Measurements from ENCODE around the gene CACHD1. TPM values are rescaled to one million over a fixed set of nuclear protein-coding genes. Genes with fewer than 3 reads are reported as not detected.

Gene CACHD1
- polyA plus RNA-seq, 1 donor from 2014 or later, result 12.7 TPM

- no peaks in the 10 kb centered on the region for H4K20me1 ChIP-seq (ENCODE audit: insufficient read depth)
- H3K27ac ChIP-seq (ENCODE audit: low read length), result no peak overlapping the region
- no peak overlapping the region for H3K4me2 ChIP-seq (ENCODE audit: low read length)
- no peak overlapping the region for H3K9ac ChIP-seq (ENCODE audit: low read length)
- H2AFZ ChIP-seq (ENCODE audit: low read depth, low read length), result no peak overlapping the region
- H3F3A ChIP-seq (ENCODE audit: insufficient read depth, low read length, poor library complexity, severe bottlenecking), result no peaks in the 10 kb centered on the region
- no peaks in the 10 kb centered on the region for H3K79me2 ChIP-seq (replicated peaks; ENCODE audit: insufficient read depth, low read length)
- H3K27me3 ChIP-seq (ENCODE audit: insufficient read depth, low read depth, low read length), result no peaks in the 10 kb centered on the region
- H3K9me3 ChIP-seq (ENCODE audit: low read length), result no peaks in the 10 kb centered on the region
- H3K9me2 ChIP-seq (ENCODE audit: insufficient read depth, low read length), result no peaks in the 10 kb centered on the region
- H3K36me3 ChIP-seq (ENCODE audit: insufficient read depth, low read length), result no peaks in the 10 kb centered on the region
- no peak for TF ChIP-seq POLR2AphosphoS5 (IDR thresholded peaks at IDR 0.05)
- no peak for TF ChIP-seq EZH2 (IDR thresholded peaks at IDR 0.05; ENCODE audit: borderline replicate concordance, insufficient read depth, low read length, poor library complexity, severe bottlenecking)
- no peak overlapping the region for H3K4me3 ChIP-seq (ENCODE audit: low read length)
Observed at GRCh38 chr1:64423526-64423925, 46.4 kb upstream of the CACHD1 start.

- H3K9me3 ChIP-seq (ENCODE audit: low read length), result no peaks in the 10 kb centered on the region
- H3K4me2 ChIP-seq (ENCODE audit: low read length), result no peak overlapping the region
- no peak overlapping the region for H2AFZ ChIP-seq (ENCODE audit: low read depth, low read length)
- TF ChIP-seq RAD21 (conservative IDR thresholded peaks at IDR 0.05), result no peak
- no peak for TF ChIP-seq SMC3 (conservative IDR thresholded peaks at IDR 0.05; ENCODE audit: poor library complexity)
- TF ChIP-seq EP300 (conservative IDR thresholded peaks at IDR 0.05; ENCODE audit: poor library complexity, severe bottlenecking), result no peak
- TF ChIP-seq, protein P1, sequence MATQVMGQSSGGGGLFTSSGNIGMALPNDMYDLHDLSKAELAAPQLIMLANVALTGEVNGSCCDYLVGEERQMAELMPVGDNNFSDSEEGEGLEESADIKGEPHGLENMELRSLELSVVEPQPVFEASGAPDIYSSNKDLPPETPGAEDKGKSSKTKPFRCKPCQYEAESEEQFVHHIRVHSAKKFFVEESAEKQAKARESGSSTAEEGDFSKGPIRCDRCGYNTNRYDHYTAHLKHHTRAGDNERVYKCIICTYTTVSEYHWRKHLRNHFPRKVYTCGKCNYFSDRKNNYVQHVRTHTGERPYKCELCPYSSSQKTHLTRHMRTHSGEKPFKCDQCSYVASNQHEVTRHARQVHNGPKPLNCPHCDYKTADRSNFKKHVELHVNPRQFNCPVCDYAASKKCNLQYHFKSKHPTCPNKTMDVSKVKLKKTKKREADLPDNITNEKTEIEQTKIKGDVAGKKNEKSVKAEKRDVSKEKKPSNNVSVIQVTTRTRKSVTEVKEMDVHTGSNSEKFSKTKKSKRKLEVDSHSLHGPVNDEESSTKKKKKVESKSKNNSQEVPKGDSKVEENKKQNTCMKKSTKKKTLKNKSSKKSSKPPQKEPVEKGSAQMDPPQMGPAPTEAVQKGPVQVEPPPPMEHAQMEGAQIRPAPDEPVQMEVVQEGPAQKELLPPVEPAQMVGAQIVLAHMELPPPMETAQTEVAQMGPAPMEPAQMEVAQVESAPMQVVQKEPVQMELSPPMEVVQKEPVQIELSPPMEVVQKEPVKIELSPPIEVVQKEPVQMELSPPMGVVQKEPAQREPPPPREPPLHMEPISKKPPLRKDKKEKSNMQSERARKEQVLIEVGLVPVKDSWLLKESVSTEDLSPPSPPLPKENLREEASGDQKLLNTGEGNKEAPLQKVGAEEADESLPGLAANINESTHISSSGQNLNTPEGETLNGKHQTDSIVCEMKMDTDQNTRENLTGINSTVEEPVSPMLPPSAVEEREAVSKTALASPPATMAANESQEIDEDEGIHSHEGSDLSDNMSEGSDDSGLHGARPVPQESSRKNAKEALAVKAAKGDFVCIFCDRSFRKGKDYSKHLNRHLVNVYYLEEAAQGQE (IDR thresholded peaks at IDR 0.05; ENCODE audit: borderline replicate concordance), result no peak
- no peak for TF ChIP-seq POLR2AphosphoS5 (IDR thresholded peaks at IDR 0.05)
- H4K20me1 ChIP-seq (ENCODE audit: insufficient read depth), result no peaks in the 10 kb centered on the region
- H3F3A ChIP-seq (ENCODE audit: insufficient read depth, low read length, poor library complexity, severe bottlenecking), result no peaks in the 10 kb centered on the region
- no peaks in the 10 kb centered on the region for H3K27me3 ChIP-seq (ENCODE audit: insufficient read depth, low read depth, low read length)
- no peaks in the 10 kb centered on the region for H3K9me2 ChIP-seq (ENCODE audit: insufficient read depth, low read length)
- no peak overlapping the region for H3K27ac ChIP-seq (ENCODE audit: low read length)
- H3K9ac ChIP-seq (ENCODE audit: low read length), result no peak overlapping the region
- no peaks in the 10 kb centered on the region for H3K79me2 ChIP-seq (replicated peaks; ENCODE audit: insufficient read depth, low read length)
- no peak overlapping the region for H3K4me3 ChIP-seq (ENCODE audit: low read length)
- no peaks in the 10 kb centered on the region for H3K36me3 ChIP-seq (ENCODE audit: insufficient read depth, low read length)
Observed at GRCh38 chr1:64424412-64424811, 45.5 kb upstream of the CACHD1 start.

DNA sequence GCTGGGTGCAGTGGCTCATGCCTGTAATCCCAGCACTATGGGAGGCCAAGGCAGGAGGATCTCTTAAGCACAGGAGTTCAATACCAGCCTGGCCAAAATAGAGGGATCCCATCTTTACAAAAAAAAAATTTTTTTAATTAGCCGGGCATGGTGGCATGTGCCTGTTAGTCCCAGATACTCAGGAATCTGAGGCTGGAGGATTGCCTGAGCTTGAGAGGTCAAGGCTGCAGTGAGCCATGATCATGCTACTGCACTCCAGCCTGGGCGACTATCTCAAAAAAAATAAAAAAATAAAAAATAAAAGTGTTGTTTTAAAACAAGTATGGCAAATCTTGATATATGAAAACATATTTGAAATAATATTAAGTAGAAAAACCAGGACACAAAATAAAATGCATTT, 44.4 kb upstream of the CACHD1 start:
- Histone ChIP-seq H3K4me2 (ENCODE audit: low read length) (no peak overlapping the region), H3K36me3 (ENCODE audit: insufficient read depth, low read length) (no peaks in the 10 kb centered on the region), H3K27me3 (ENCODE audit: insufficient read depth, low read depth, low read length) (no peaks in the 10 kb centered on the region), H3F3A (ENCODE audit: insufficient read depth, low read length, poor library complexity, severe bottlenecking) (no peaks in the 10 kb centered on the region), H3K9me3 (ENCODE audit: low read length) (no peaks in the 10 kb centered on the region), H3K9me2 (ENCODE audit: insufficient read depth, low read length) (no peaks in the 10 kb centered on the region), H2AFZ (ENCODE audit: low read depth, low read length) (no peak overlapping the region), H3K4me3 (ENCODE audit: low read length) (no peak overlapping the region), H3K79me2 (replicated peaks; ENCODE audit: insufficient read depth, low read length) (no peaks in the 10 kb centered on the region), H4K20me1 (ENCODE audit: insufficient read depth) (no peaks in the 10 kb centered on the region), H3K9ac (ENCODE audit: low read length) (no peak overlapping the region), H3K27ac (ENCODE audit: low read length) (no peak overlapping the region)
- TF ChIP-seq POLR2AphosphoS5 (IDR thresholded peaks at IDR 0.05), result no peak
- TF ChIP-seq CTCF (IDR thresholded peaks at IDR 0.05; ENCODE audit: poor library complexity, severe bottlenecking), result no peak
- TF ChIP-seq EZH2 (IDR thresholded peaks at IDR 0.05; ENCODE audit: borderline replicate concordance, insufficient read depth, low read length, poor library complexity, severe bottlenecking), result no peak
- no peak for TF ChIP-seq RAD21 (conservative IDR thresholded peaks at IDR 0.05)
- TF ChIP-seq MXI1 (conservative IDR thresholded peaks at IDR 0.05; ENCODE audit: poor library complexity, severe bottlenecking), result no peak
- TF ChIP-seq SMC3 (conservative IDR thresholded peaks at IDR 0.05; ENCODE audit: poor library complexity), result no peak
- TF ChIP-seq EP300 (conservative IDR thresholded peaks at IDR 0.05; ENCODE audit: poor library complexity, severe bottlenecking), result no peak
- TF ChIP-seq, protein P1 (IDR thresholded peaks at IDR 0.05; ENCODE audit: borderline replicate concordance), result no peak
- TF ChIP-seq TAF1 (IDR thresholded peaks at IDR 0.05; ENCODE audit: low read depth), result no peak

Measured in neural cell (in vitro differentiated cells).